Parathyroid adenoma (tissue), 2 donors: Measurements from ENCODE around the gene ZNF649.

ENCODE experiments used
- H2AFZ ChIP-seq: fragments of 300-600 bp; sonication (generic); one replicate; pipeline ENCODE4 v1.7.0; 2017; ENCODE audit warnings: antibody characterized with exemption, mild to moderate bottlenecking
- H3K27ac ChIP-seq: fragments of 300-600 bp; sonication (generic); one replicate; pipeline ENCODE4 v1.7.0; 2017
- H3K27me3 ChIP-seq: fragments of 300-600 bp; sonication (generic); one replicate; pipeline ENCODE4 v1.7.0; 2017; ENCODE audit warnings: low read length; ENCODE audit not compliant: control insufficient read depth, insufficient read depth
- H3K36me3 ChIP-seq: fragments of 300-600 bp; sonication (generic); one replicate; pipeline ENCODE4 v1.7.0; 2017; ENCODE audit warnings: low read length; ENCODE audit not compliant: control insufficient read depth, insufficient read depth
- H3K4me1 ChIP-seq: fragments of 300-600 bp; sonication (generic); one replicate; pipeline ENCODE4 v1.7.0; 2017; ENCODE audit warnings: control low read depth
- H3K4me2 ChIP-seq: fragments of 300-600 bp; sonication (generic); one replicate; pipeline ENCODE4 v1.7.0; 2017; ENCODE audit warnings: low read length
- H3K4me3 ChIP-seq: fragments of 300-600 bp; sonication (generic); one replicate; pipeline ENCODE4 v1.7.0; 2017; ENCODE audit warnings: low read depth, low read length
- H3K79me2 ChIP-seq: fragments of 300-600 bp; sonication (generic); one replicate; pipeline ENCODE4 v1.7.0; 2017; ENCODE audit warnings: control low read depth
- H3K9ac ChIP-seq: fragments of 300-600 bp; sonication (generic); one replicate; pipeline ENCODE4 v1.7.0; 2017; ENCODE audit warnings: mild to moderate bottlenecking
- H3K9me3 ChIP-seq: fragments of 300-600 bp; sonication (generic); one replicate; pipeline ENCODE4 v1.7.0; 2017; ENCODE audit warnings: low read length; ENCODE audit not compliant: control insufficient read depth
- CTCF ChIP-seq: fragments of 300-600 bp; sonication (generic); IDR thresholded peaks from one replicate; pipeline ENCODE4 v1.7.0; 2017; ENCODE audit warnings: antibody characterized with exemption, mild to moderate bottlenecking
- donor health status: primary hyperparathyroidism.

Gene ZNF649

DNA sequence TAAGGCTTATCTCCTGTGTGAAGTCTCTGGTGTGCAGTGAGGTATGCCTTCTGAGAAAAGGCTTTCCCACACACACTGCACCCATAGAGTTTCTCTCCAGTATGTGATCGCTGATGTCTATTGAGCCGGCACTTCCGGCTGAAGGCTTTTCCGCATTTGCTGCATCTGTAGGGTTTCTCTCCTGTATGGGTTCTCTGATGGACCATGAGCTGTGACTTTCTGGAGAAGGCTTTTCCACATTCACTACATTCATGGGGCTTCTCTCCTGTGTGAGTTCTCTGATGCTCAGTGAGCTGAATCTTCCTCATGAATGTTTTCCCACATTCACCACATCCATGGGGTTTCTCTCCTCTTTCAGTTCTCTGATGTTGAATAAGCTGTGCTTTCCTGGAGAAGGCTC, 31.7 kb downstream of the ZNF649 start:
- H3K36me3 ChIP-seq: peaks cover 22% of the 10 kb centered on the region
- no peak overlapping the region for H3K9ac ChIP-seq
- H2AFZ ChIP-seq: no peak overlapping the region
- H3K79me2 ChIP-seq: no peaks in the 10 kb centered on the region
- H3K4me3 ChIP-seq: no peak overlapping the region
- TF ChIP-seq CTCF: no peak
- no peak overlapping the region for H3K27ac ChIP-seq
- H3K9me3 ChIP-seq: peaks cover 14% of the 10 kb centered on the region
- no peak overlapping the region for H3K4me2 ChIP-seq
- no peaks in the 10 kb centered on the region for H3K4me1 ChIP-seq
- no peaks in the 10 kb centered on the region for H3K27me3 ChIP-seq

DNA sequence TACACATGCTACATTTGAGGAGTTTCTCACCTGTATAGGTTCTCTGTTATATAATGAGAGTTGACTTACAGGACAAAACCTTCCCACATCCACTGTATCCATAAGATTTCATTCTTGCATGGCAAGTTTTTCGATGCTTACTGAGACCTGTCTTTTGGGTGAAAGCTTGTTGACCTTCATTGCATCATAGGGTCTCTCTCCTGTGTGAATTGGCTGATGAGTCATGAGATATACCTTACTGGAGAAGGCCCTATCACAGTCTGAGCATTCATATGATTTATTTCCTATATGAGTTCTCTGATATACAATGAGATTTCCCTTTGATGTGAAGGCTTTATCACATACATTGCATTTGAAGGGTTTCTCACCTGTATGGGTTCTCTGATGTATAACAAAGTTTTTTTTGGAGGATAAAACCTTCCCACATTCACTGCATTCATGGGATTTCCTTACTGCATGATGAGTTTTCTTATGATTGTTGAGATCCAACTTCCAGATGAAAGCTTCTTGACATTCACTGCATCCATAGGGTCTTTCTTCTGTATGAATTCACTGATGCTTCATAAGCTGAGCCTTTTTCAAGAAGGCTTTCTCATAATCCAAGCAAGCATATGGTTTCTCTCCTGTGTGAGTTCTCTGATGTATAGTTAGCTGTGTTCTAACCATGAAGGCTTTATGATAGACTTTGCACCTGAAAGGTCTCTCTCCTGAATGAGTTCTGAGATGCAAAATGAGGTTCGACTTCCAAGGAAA, 42.8 kb downstream of the ZNF649 start:
- peaks cover 10% of the 10 kb centered on the region for H3K36me3 ChIP-seq
- no peaks in the 10 kb centered on the region for H3K4me1 ChIP-seq
- H3K9me3 ChIP-seq: peaks cover 17% of the 10 kb centered on the region
- H3K79me2 ChIP-seq: no peaks in the 10 kb centered on the region
- no peak overlapping the region for H3K4me2 ChIP-seq
- TF ChIP-seq CTCF: no peak
- no peak overlapping the region for H3K4me3 ChIP-seq
- no peak overlapping the region for H3K27ac ChIP-seq
- no peak overlapping the region for H2AFZ ChIP-seq
- no peak overlapping the region for H3K9ac ChIP-seq
- H3K27me3 ChIP-seq: no peaks in the 10 kb centered on the region
